Renal cortex interstitium (tissue), 11 donors: Measurements from ENCODE around the gene SURF1. TPM values are rescaled to one million over a fixed set of nuclear protein-coding genes. Genes with fewer than 3 reads are reported as not detected.

Experiments
- DNase-seq, 11 donors: peaks; one replicate each; pipeline ENCODE4 v3.0.0-alpha.2; 2013; ENCODE audit warnings: low read depth in 9 of 11, low spot score in 4 of 11; ENCODE audit errors: extremely low read depth in 1 of 11
- polyA plus RNA-seq, 3 donors: library from polyadenylated mRNA; unstranded; fragments of 120-200 nt; gene quantifications; one replicate each; pipeline ENCODE4 v1.2.1, GENCODE V29; 2013; ENCODE audit not compliant: insufficient read length in 3 of 3

SURF1 gene
- polyA plus RNA-seq, 3 donors, result 43.6 to 52.8 (median 52.4) TPM

DNA sequence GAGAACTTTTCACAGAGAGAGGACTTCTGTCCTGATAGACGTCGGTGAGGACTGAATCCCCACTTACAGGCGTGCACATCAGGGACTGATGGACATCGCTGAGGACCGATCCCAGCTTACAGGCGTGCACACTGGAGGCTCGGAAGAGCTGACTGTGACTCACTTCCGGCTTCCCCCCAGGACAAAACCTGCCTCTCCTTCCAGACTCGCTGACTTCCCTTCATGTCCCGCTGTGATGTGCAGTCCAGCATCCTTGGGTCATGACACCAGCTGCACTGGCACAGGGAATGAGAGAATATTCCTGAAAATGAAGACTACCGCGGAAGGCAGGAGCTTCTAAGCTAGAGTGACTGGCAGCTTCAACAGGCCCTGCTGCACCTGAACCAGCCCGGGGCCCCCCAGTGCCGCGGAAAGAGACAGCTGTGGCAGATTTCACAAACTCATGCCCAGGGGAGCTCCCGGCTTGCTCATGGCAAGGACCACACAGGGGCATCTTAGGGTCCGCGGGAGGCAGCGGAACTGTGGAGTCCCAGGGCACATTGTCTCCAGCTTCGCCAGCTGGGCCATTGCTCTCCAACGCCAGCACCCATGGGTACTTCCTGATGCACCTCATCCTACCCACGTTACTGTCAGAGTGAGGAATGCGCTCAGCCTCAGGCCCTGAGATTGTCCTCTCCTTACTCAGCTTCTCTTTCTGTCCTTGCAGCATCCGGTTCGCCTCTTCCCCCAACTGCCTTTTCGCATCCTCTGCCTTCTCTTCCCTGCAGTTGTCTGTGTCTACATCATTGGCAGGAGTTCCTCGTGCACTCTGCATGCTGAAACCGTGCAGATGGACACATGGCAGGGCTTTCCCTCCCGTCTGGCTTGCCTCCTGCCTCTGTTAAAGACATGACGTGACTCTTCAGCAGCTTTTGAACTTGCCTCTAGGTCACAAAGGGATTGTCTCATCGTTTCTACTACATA, 49.8 kb downstream of the SURF1 start:
- DNase-seq, result no peak

- no peak for DNase-seq
Observed at GRCh38 chr9:133305731-133306130, 50.6 kb downstream of the SURF1 start.

DNA sequence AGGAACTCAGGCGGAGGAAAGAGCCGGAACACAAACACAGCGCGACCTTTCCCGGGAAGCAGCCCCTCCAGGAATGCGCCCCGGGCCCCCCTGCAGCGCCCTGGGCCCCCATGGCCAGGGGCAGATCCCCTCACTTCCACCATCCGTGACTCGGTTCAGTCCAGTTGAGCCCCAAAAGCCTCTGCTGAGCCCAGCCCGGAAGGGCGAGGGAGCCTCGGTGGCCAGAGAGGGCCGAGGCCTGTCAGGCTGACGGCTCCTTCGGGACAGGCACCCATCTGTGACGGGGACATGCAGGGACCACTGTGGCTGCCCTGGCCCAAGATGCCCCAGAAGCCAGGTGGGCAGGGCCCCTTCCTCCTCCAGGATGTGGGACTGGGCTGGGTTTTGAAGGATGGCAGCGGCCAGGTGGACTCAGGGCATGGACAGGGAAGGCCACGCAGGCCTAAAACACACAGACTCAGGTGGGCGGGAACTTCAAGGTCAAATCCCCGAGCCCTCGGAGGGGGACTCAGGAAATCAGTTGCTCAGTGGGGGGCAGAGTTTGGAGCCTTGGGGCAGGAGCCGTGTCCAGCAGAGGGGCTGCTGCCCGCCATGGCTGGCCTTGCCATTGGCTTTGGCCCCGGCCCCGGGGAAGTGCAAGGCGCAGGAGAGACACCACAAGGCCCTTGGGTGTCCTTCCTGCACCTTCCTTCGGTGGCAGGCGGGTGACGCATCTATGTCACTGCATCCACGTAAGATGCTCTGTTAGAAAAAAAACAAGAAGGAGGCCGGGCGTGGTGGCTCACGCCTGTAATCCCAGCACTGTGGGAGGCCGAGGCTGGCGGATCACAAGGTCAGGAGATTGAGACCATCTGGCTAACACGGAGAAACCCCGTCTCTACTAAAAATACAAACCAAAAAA, 51.6 kb downstream of the SURF1 start:
- no peak for DNase-seq

- DNase-seq, result no peak
Observed at GRCh38 chr9:133304158-133304470, 52.2 kb downstream of the SURF1 start.

GRCh38 chr9:133303266-133304157, 52.8 kb downstream of the SURF1 start:
- DNase-seq, result no peak

Other genes starting within 250 kb of the SURF1 start
- gene RALGDS, start 235.2 kb downstream of the SURF1 start, polyA plus RNA-seq, result 10 to 100 TPM; 30.6 to 44.4 (median 40.2) TPM
- gene GBGT1, start 192.6 kb downstream of the SURF1 start, polyA plus RNA-seq, result 1 to 10 TPM; 1.8 to 3.0 (median 2.2) TPM
- under 1 TPM in 1 of 3 donors, not detected in 2; 0.34 TPM for gene OBP2B, start 147.2 kb downstream of the SURF1 start, polyA plus RNA-seq
- gene ABO, start 81.3 kb downstream of the SURF1 start, polyA plus RNA-seq, result 10 to 100 TPM; 10.3 to 27.8 (median 17.7) TPM
- gene SURF6, start 20.3 kb downstream of the SURF1 start, polyA plus RNA-seq, result 10 to 100 TPM; 21.2 to 31.3 (median 29.9) TPM
- 10 to 100 TPM; 22.9 to 32.5 (median 29.2) TPM for gene MED22, start 8.4 kb downstream of the SURF1 start, polyA plus RNA-seq
- 1,000 to 10,000 TPM; 2,380 to 2,771 (median 2,510) TPM for gene RPL7A, start 8.3 kb downstream of the SURF1 start, polyA plus RNA-seq
- 10 to 100 TPM; 21.6 to 26.3 (median 25.3) TPM for gene SURF2, start 63 bp upstream of the SURF1 start, polyA plus RNA-seq
- 100 to 1,000 TPM; 161 to 181 (median 175) TPM for gene SURF4, start 19.6 kb upstream of the SURF1 start, polyA plus RNA-seq
- 1 to 10 TPM; 4.3 to 5.4 (median 4.4) TPM for gene STKLD1, start 19.9 kb upstream of the SURF1 start, polyA plus RNA-seq
- gene REXO4, start 61.5 kb upstream of the SURF1 start, polyA plus RNA-seq, result 10 to 100 TPM; 25.2 to 33.4 (median 28.9) TPM
- gene ADAMTS13, start 65.9 kb upstream of the SURF1 start, polyA plus RNA-seq, result 10 to 100 TPM in 2 of 3 donors, 1 to 10 TPM in 1; 8.5 to 14.6 (median 11.5) TPM
- 10 to 100 TPM; 23.5 to 35.8 (median 32.8) TPM for gene CACFD1, start 103.5 kb upstream of the SURF1 start, polyA plus RNA-seq
- 1 to 10 TPM; 1.3 to 1.6 (median 1.6) TPM for gene SLC2A6, start 122.6 kb upstream of the SURF1 start, polyA plus RNA-seq
- under 1 TPM in 1 of 3 donors, not detected in 2; 0.30 TPM for gene MYMK, start 168.5 kb upstream of the SURF1 start, polyA plus RNA-seq
- 1 to 10 TPM; 1.4 to 2.5 (median 1.9) TPM for gene ADAMTSL2, start 178.2 kb upstream of the SURF1 start, polyA plus RNA-seq